Fibroblast of lung (primary cell): Measurements from ENCODE around the gene SLC22A23.
"Not testable (repeated sequence)": the region's sequence is repeated elsewhere in the genome, so short reads cannot be mapped to it uniquely, and the experiment has no call there.

Source experiments
- EZH2 ChIP-seq: IDR thresholded peaks from 2 replicates; pipeline ENCODE4 v1.5.1; 2012; ENCODE audit warnings: low read length, control low read depth, mild to moderate bottlenecking; ENCODE audit errors: missing control alignments
- TF ChIP-seq, protein P1 (sequence below), 2 donors: IDR thresholded peaks in 1 of 2; conservative IDR thresholded peaks in 1 of 2; 1 replicate in 1 of 2; 2 replicates in 1 of 2; pipeline ENCODE4 v1.5.1; 2011 to 2012; ENCODE audit warnings: low read length in 2 of 2, control low read depth in 1 of 2, inconsistent platforms in 1 of 2, low read depth in 1 of 2, mild to moderate bottlenecking in 1 of 2

GRCh38 chr6:3378398-3378782 is 78.5 kb downstream of the SLC22A23 start:
- TF ChIP-seq, protein P1, sequence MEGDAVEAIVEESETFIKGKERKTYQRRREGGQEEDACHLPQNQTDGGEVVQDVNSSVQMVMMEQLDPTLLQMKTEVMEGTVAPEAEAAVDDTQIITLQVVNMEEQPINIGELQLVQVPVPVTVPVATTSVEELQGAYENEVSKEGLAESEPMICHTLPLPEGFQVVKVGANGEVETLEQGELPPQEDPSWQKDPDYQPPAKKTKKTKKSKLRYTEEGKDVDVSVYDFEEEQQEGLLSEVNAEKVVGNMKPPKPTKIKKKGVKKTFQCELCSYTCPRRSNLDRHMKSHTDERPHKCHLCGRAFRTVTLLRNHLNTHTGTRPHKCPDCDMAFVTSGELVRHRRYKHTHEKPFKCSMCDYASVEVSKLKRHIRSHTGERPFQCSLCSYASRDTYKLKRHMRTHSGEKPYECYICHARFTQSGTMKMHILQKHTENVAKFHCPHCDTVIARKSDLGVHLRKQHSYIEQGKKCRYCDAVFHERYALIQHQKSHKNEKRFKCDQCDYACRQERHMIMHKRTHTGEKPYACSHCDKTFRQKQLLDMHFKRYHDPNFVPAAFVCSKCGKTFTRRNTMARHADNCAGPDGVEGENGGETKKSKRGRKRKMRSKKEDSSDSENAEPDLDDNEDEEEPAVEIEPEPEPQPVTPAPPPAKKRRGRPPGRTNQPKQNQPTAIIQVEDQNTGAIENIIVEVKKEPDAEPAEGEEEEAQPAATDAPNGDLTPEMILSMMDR (conservative IDR thresholded peaks at IDR 0.05 in 1 of 2, IDR thresholded peaks at IDR 0.05 in 1 of 2; ENCODE audit: low read depth in 1 of 2, low read length in 2 of 2) = not testable (repeated sequence)
- not testable (repeated sequence) for TF ChIP-seq EZH2
